ENCODE results near the gene VAX1.
"Not testable (repeated sequence)": the region's sequence is repeated elsewhere in the genome, so short reads cannot be mapped to it uniquely, and the experiment has no call there.

Gene VAX1

GRCh38 chr10:117130862-117131375 is 7.2 kb downstream of the VAX1 start:
- Histone ChIP-seq H4K20me1 (ENCODE audit: insufficient read depth, low read length) (no peaks in the 10 kb centered on the region), H3K9ac (ENCODE audit: low read length) (no peak overlapping the region), H3K9me3 (ENCODE audit: insufficient read depth, low read length) (no peaks in the 10 kb centered on the region), H3K36me3 (replicated peaks; ENCODE audit: low read depth, low read length) (no peaks in the 10 kb centered on the region), H3K27ac (ENCODE audit: low read length) (no peak overlapping the region), H3K27me3 (ENCODE audit: low read depth, low read length) (no peaks in the 10 kb centered on the region), H3K4me3 (ENCODE audit: low read length) (no peak overlapping the region), H3K4me1 (ENCODE audit: low read length) (no peaks in the 10 kb centered on the region), H2AFZ (ENCODE audit: low read depth, low read length) (no peak overlapping the region), H3K79me2 (ENCODE audit: low read length) (no peaks in the 10 kb centered on the region), H3K4me2 (ENCODE audit: low read length) (no peak overlapping the region)
- TF ChIP-seq EZH2phosphoT487 (IDR thresholded peaks at IDR 0.05; ENCODE audit: low read depth) (no peak), CTCF (IDR thresholded peaks at IDR 0.05; ENCODE audit: low read depth, low read length) (no peak)

- Histone ChIP-seq H3K27ac (ENCODE audit: low read length) (no peak overlapping the region), H3K36me3 (replicated peaks; ENCODE audit: low read depth, low read length) (no peaks in the 10 kb centered on the region), H3K9ac (ENCODE audit: low read length) (no peak overlapping the region), H4K20me1 (ENCODE audit: insufficient read depth, low read length) (no peaks in the 10 kb centered on the region), H3K4me3 (ENCODE audit: low read length) (no peak overlapping the region), H3K27me3 (ENCODE audit: low read depth, low read length) (no peaks in the 10 kb centered on the region), H3K4me1 (ENCODE audit: low read length) (no peaks in the 10 kb centered on the region), H3K9me3 (ENCODE audit: insufficient read depth, low read length) (no peaks in the 10 kb centered on the region), H2AFZ (ENCODE audit: low read depth, low read length) (no peak overlapping the region), H3K79me2 (ENCODE audit: low read length) (no peaks in the 10 kb centered on the region), H3K4me2 (ENCODE audit: low read length) (no peak overlapping the region)
- no peak for TF ChIP-seq CTCF (IDR thresholded peaks at IDR 0.05; ENCODE audit: low read depth, low read length)
- no peak for TF ChIP-seq EZH2phosphoT487 (IDR thresholded peaks at IDR 0.05; ENCODE audit: low read depth)
Measured at GRCh38 chr10:117130346-117130745, 7.7 kb downstream of the VAX1 start.

GRCh38 chr10:117126645-117127044 is 11.4 kb downstream of the VAX1 start:
- not testable (repeated sequence) for H2AFZ ChIP-seq (ENCODE audit: low read depth, low read length); H3K9ac ChIP-seq (ENCODE audit: low read length); H3K36me3 ChIP-seq (replicated peaks; ENCODE audit: low read depth, low read length); H3K9me3 ChIP-seq (ENCODE audit: insufficient read depth, low read length); H3K27me3 ChIP-seq (ENCODE audit: low read depth, low read length); H3K79me2 ChIP-seq (ENCODE audit: low read length); H3K4me2 ChIP-seq (ENCODE audit: low read length); H3K4me1 ChIP-seq (ENCODE audit: low read length); H3K27ac ChIP-seq (ENCODE audit: low read length); H3K4me3 ChIP-seq (ENCODE audit: low read length); H4K20me1 ChIP-seq (ENCODE audit: insufficient read depth, low read length)

- Histone ChIP-seq H3K36me3 (replicated peaks; ENCODE audit: low read depth, low read length) (no peaks in the 10 kb centered on the region), H3K27ac (ENCODE audit: low read length) (no peak overlapping the region), H2AFZ (ENCODE audit: low read depth, low read length) (no peak overlapping the region), H3K9me3 (ENCODE audit: insufficient read depth, low read length) (no peaks in the 10 kb centered on the region), H3K79me2 (ENCODE audit: low read length) (no peaks in the 10 kb centered on the region), H3K9ac (ENCODE audit: low read length) (no peak overlapping the region), H3K27me3 (ENCODE audit: low read depth, low read length) (no peaks in the 10 kb centered on the region), H3K4me1 (ENCODE audit: low read length) (no peaks in the 10 kb centered on the region), H3K4me2 (ENCODE audit: low read length) (no peak overlapping the region), H3K4me3 (ENCODE audit: low read length) (no peak overlapping the region), H4K20me1 (ENCODE audit: insufficient read depth, low read length) (no peaks in the 10 kb centered on the region)
- TF ChIP-seq EZH2phosphoT487 (IDR thresholded peaks at IDR 0.05; ENCODE audit: low read depth) = no peak
- TF ChIP-seq CTCF (IDR thresholded peaks at IDR 0.05; ENCODE audit: low read depth, low read length) = no peak
Measured at GRCh38 chr10:117126034-117126433, 12.0 kb downstream of the VAX1 start.

- no peaks in the 10 kb centered on the region for H3K79me2 ChIP-seq (ENCODE audit: low read length)
- TF ChIP-seq CTCF (IDR thresholded peaks at IDR 0.05; ENCODE audit: low read depth, low read length) (no peak), EZH2phosphoT487 (IDR thresholded peaks at IDR 0.05; ENCODE audit: low read depth) (no peak)
- no peak overlapping the region for H3K4me3 ChIP-seq (ENCODE audit: low read length)
- H4K20me1 ChIP-seq (ENCODE audit: insufficient read depth, low read length) = no peaks in the 10 kb centered on the region
- H3K27ac ChIP-seq (ENCODE audit: low read length) = no peak overlapping the region
- H3K36me3 ChIP-seq (replicated peaks; ENCODE audit: low read depth, low read length) = no peaks in the 10 kb centered on the region
- H3K4me1 ChIP-seq (ENCODE audit: low read length) = no peaks in the 10 kb centered on the region
- H3K27me3 ChIP-seq (ENCODE audit: low read depth, low read length) = no peaks in the 10 kb centered on the region
- no peak overlapping the region for H3K9ac ChIP-seq (ENCODE audit: low read length)
- no peak overlapping the region for H3K4me2 ChIP-seq (ENCODE audit: low read length)
- H2AFZ ChIP-seq (ENCODE audit: low read depth, low read length) = no peak overlapping the region
- H3K9me3 ChIP-seq (ENCODE audit: insufficient read depth, low read length) = no peaks in the 10 kb centered on the region
Measured at GRCh38 chr10:117112220-117112619, 25.9 kb downstream of the VAX1 start.
